Right lobe of liver (tissue), 4 donors: ENCODE data around the gene NBEAL1.

ENCODE experiments used
- POLR2A ChIP-seq: fragments of 450-650 bp; IDR thresholded peaks from one replicate; pipeline ENCODE4 v1.6.1; 2017; ENCODE audit warnings: antibody characterized with exemption, mild to moderate bottlenecking
- TF ChIP-seq, protein P1 (sequence below), 4 donors: fragments of 200-600 bp in 3 of 4; fragments of 450-650 bp in 1 of 4; IDR thresholded peaks; one replicate each; pipeline versions ENCODE4 v1.5.1 to v1.8.0; 2016 to 2022; ENCODE audit warnings: antibody characterized with exemption in 4 of 4, mild to moderate bottlenecking in 2 of 4
- donor health status: DM: no; HTN: no; CAD: no.
- donor health status: DM: no; HTN: no; CAD: no.
- donor health status: DM: no; HTN: yes; CAD: no.

DNA sequence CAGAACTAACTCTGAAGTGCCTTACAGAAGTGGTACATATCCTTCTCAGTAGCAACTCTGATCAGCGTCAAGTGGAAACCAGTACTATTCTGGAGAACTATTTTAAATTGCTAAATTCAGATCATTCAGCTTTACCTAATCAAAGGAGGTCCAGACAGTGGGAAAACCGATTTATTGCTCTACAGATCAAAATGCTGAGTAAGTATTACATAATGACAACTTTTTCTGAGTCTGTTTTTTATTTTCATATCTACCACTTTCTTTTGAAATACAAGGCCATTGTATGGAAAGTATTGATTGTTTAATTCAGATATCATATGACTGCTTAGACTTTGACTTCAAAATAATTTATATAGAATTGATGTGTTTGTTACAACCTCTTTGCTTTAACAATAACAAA, 68.7 kb downstream of the NBEAL1 start:
- TF ChIP-seq, protein P1, sequence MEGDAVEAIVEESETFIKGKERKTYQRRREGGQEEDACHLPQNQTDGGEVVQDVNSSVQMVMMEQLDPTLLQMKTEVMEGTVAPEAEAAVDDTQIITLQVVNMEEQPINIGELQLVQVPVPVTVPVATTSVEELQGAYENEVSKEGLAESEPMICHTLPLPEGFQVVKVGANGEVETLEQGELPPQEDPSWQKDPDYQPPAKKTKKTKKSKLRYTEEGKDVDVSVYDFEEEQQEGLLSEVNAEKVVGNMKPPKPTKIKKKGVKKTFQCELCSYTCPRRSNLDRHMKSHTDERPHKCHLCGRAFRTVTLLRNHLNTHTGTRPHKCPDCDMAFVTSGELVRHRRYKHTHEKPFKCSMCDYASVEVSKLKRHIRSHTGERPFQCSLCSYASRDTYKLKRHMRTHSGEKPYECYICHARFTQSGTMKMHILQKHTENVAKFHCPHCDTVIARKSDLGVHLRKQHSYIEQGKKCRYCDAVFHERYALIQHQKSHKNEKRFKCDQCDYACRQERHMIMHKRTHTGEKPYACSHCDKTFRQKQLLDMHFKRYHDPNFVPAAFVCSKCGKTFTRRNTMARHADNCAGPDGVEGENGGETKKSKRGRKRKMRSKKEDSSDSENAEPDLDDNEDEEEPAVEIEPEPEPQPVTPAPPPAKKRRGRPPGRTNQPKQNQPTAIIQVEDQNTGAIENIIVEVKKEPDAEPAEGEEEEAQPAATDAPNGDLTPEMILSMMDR (IDR thresholded peaks at IDR 0.05) = no peak
- no peak for TF ChIP-seq POLR2A
